ENCODE results near the gene TSPAN4. TPM values are rescaled to one million over a fixed set of nuclear protein-coding genes. Genes with fewer than 3 reads are reported as not detected.

Gene TSPAN4
- total and polyA plus RNA-seq, 12 donors, result 22.2 to 66.5 (median 29.5) TPM

GRCh38 chr11:819943-820649, 22.6 kb upstream of the TSPAN4 start:
- TF ChIP-seq CTCF (IDR thresholded peaks at IDR 0.05), result no peak
- ATAC-seq, result peak; percentile 56 to 75 (median 66)
- WGBS, 2 donors, result 2 to 4% methylated on average over 44 to 47 of the region's 47 CpGs

GRCh38 chr11:820655-821511, 21.8 kb upstream of the TSPAN4 start:
- no peak for TF ChIP-seq CTCF (IDR thresholded peaks at IDR 0.05)
- H3K4me3 ChIP-seq, result peak overlapping the region; percentile 69 to 99 (median 92)
- whole genome bisulfite sequencing, 2 donors, result 42 to 48% methylated on average over 11 of the region's 11 CpGs
- H3K27me3 ChIP-seq, result no peaks in the 10 kb centered on the region
- peaks cover 16 to 55% (median 38%) of the 10 kb centered on the region in 9 donors for H3K4me1 ChIP-seq
- peak; percentile 8 to 81 (median 68) for ATAC-seq
- DNase-seq, result peak; percentile 79 to 80
- intact Hi-C loops (cut with DNase I), result no loop called here
- H3K27ac ChIP-seq, result peak overlapping the region; percentile 87 to 99 (median 98)
- peaks cover 0 to 44% (median 20%) of the 10 kb centered on the region in 9 donors for H3K36me3 ChIP-seq
- no peaks in the 10 kb centered on the region for H3K9me3 ChIP-seq

More at GRCh38 chr11:819943-820649, 22.6 kb upstream of the TSPAN4 start:
- H3K27me3 ChIP-seq, result no peaks in the 10 kb centered on the region
- H3K4me3 ChIP-seq, result peak overlapping the region; percentile 69 to 99 (median 92)
- peaks cover 0 to 42% (median 20%) of the 10 kb centered on the region in 9 donors for H3K36me3 ChIP-seq
- H3K9me3 ChIP-seq, result no peaks in the 10 kb centered on the region
- H3K4me1 ChIP-seq, result peaks cover 16 to 49% (median 34%) of the 10 kb centered on the region in 9 donors
- peak; percentile 88 to 91 for DNase-seq
- H3K27ac ChIP-seq, result peak overlapping the region; percentile 87 to 99 (median 98)
- intact Hi-C loops (cut with DNase I), result no loop called here

GRCh38 chr11:821512-822371, 20.9 kb upstream of the TSPAN4 start:
- no peak for TF ChIP-seq CTCF (IDR thresholded peaks at IDR 0.05)
- H3K4me3 ChIP-seq, result peak overlapping the region in 6 of 10 donors; percentile 69 to 97 (median 94)
- intact Hi-C loops (cut with DNase I), result no loop called here
- WGBS, 2 donors, result 61 to 68% methylated on average over 22 of the region's 22 CpGs
- H3K27me3 ChIP-seq, result peaks cover 0 to 6% (median 0%) of the 10 kb centered on the region in 7 donors
- peaks cover 0 to 46% (median 20%) of the 10 kb centered on the region in 9 donors for H3K36me3 ChIP-seq
- DNase-seq, result peak in 1 of 2 donors; percentile 58
- no peaks in the 10 kb centered on the region for H3K9me3 ChIP-seq
- H3K4me1 ChIP-seq, result peaks cover 21 to 63% (median 47%) of the 10 kb centered on the region in 9 donors
- ATAC-seq, result peak in 1 of 8 donors; percentile 0
- H3K27ac ChIP-seq, result peak overlapping the region in 9 of 10 donors; percentile 40 to 99 (median 98)

Measured in heart right ventricle (tissue), 16 donors.